Activated naive CD4-positive, alpha-beta T cell treated with anti-CD3 and anti-CD28 coated beads, Interleukin-2, amount 50 U/mL, for 16 hours (primary cell): ENCODE data around the gene SLC9A9.

Experiments
- DNase-seq: peaks from one replicate; pipeline ENCODE4 v3.0.0-alpha.2; 2020

Gene SLC9A9

DNA sequence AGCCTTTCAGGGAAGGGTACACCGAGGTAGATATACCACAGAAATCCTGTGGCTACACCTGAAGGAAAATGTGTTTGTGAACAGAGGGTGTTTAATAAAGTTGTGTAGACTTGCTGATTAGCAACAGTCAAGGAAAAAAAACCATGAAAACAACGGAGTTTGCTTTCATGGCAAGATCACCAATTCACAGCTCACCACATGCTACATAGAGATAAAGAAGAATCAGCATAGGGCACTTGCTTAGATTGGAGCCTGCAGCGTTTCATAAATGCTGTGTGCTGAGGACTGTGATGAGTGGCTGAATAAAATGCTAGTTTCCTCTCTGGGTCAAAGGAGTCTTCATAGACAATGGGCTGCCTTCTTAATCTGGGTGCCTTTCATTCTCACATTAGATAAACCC is 257.6 kb downstream of the SLC9A9 start:
- DNase-seq = no peak

- DNase-seq = no peak
Observed at GRCh38 chr3:143586576-143586975, 261.7 kb downstream of the SLC9A9 start.

DNA sequence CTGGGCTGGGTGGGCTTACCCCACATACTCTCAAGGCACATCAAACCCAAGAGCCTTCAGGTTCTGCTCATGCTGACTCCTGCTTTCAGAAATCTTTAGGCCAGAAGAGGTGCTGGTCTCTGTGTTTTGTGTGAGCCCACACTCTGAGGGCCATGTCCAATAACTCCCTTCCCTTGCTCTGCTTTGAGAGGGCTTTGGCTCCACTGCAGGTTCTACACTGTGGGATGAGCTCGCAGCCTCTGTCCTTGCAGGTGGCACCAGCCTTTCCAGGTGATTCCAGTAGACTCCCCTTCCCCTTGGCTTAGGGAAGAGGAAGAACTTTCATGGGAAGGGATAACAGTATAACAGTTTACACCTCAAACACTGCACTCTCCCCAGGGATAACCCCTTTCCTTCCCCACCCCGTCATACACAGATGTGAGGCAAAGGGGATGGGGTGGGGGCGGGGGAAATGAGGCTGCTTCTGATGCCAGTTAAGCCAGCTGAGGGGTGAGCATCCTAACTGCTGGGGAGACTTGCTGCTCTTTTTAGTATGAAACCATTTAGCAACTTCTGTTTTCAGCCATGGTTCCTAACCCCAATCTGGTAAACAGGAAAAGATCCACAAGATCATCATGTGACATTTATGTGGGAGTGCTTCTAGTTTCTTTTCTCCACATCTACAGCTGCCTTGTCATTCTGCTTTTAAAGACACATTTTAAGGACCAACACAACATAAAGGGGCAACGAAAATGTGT is 262.4 kb downstream of the SLC9A9 start:
- DNase-seq = no peak

DNA sequence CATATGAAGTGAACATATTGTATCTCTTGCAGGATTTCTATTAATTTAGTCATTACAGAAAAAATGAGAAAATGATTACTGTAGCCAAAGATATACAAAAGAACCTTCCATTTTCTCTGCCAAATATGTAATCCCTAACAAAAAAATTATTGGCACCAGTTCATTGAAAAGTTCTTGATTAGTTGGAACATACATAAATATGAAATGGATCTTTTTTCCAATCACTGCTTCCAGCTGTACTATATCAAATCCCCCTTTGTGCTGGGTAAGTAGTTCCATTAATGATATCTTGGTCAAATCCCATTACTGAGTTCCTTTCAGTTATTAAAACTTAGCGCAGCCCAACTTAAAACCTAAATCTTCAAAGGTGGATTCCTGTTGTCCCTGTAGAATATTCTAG is 263.8 kb downstream of the SLC9A9 start:
- no peak for DNase-seq

DNA sequence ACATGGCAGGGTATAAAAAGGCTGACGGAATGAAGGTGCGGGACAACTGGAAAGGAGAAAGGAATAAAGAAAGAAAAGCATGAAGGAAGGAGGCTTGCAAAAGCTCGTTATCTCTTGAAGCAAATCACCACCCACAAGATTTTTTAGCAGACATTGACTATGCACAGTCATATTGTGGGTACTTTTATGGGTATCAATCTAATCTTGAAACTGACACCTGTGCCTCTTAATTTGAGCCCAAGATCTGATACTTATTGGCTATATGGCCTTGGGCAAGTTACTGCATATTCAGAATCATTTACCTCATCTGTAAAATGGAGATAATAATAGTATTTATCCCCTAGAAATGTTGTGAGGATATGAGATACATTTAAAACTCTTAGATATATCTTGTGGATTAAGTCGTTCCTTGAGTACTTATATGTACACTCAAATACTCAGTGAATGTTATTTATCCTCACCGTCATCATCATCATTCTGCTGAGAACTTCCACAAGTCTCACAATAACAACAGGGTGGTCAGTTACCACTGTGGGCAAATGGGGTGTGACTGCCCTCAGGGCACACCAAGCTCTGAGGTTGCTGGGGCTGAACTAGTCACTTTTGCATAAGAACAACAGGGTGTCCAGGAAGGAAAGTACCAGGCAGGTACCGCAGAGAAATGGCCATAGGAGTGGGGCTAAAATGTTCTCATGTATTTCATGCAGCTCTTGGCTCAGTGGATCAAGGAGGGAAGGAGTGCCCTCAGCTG is 266.1 kb downstream of the SLC9A9 start:
- no peak for DNase-seq

DNA sequence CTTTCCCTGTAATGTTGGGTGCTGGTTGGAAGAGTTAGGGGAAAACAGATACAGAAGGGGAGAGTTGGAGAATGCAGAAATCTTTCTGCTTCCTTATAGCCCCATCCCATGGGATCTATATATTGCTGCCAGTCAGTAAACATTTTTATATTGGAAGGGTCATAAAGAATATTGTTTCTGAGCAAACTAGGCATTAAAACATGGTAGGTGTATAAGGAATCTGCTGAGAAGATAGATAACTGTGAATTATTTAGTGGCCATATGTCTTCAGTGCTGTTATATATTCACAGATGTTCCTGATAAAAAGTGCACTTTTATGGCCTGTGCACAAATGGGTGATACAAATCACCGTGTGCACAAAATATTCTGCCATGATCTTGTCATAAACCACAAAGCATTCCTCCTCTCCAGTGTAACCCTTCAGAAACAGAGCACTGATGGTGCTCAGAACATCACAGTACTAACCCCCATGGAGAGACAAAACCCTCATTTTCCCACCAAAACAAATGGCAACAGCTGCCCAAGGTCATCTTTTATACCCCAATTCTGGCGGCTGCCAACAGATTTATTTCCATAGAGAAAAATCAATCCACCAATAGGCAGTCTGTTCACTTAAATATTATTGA is 269.3 kb downstream of the SLC9A9 start:
- no peak for DNase-seq

DNA sequence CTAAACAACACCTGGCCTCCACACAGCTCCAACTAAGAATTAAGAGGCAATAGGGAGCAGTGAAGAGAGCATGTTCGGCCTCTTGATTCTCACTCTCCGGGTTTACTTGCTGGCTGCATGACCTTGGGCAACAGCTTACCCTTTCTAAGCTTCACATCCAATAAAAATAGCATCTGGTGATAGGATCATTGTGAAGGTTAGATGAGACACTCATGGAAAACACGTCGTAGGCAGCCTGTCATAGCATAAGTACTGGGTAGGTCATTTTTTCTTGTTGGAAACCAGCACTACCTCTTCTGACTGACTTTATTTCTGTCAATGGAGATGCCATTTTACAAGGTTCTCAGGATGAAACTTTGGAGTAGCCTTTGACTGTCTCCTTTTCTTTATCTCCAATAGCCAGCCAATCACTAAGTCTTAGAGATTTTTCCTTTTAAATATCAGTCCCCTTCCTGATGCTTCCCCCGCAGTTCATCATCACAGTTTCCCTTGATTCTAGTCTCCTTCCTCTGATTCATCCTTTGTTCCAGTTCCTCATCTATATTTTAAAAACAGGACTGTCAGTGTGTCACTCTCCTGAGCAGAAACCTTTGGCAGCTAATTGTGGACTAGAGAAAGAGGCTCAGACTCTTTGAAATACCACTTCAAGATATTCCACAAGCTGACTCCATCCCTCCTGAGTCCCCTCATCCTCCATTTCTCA is 271.5 kb downstream of the SLC9A9 start:
- no peak for DNase-seq

GRCh38 chr3:143574933-143575332 is 273.3 kb downstream of the SLC9A9 start:
- DNase-seq = no peak

DNA sequence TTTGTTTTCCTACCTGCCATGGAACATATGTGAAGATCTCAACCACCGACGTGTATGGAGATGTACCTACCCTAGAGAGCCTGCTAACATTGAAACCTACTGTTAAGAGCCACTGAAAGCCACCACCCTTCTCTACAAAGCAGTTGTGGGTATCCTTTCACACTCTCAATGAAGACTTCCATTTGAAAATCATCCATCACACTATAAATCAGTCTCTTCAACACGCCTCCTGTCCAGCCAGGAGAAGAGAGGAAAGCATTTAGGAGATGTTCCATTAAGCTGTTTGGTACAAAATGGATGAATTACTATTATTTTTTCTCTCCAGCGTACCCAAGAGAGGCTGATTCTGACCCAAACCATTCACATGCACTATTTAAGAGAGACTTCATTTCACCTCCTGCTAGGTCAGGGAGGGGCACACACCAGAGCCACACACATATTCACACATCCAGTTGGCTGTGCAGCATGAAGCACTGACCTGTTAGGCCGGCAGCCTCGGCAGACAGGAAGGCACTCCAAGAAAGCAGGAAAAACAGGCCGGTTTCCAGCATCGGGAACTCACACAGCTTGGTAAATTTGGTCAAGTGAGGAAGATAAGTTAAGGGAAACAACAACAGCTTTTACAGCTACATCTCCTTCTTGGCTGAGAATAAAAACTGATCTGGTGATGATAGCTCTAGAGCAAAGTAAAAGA is 274.5 kb downstream of the SLC9A9 start:
- no peak for DNase-seq

DNA sequence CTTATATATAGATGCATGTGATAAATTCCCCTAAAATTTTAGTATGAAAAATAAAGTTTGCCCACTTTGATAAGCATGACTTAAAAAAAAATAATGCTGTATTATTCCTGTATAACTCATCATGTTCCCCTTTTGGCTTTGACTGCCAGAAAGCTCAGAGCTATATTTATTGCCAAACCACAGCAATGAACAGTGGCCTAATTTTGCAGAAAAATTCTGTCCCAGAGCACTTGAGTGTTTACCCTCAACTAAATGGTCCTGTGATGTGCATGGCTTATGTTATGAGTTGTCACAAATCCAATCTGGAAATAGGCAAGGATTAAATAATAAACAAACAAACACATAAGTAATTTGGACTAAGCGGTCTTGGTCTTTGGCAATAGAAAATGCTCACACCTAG is 276.7 kb downstream of the SLC9A9 start:
- no peak for DNase-seq

GRCh38 chr3:143567823-143568222 is 280.4 kb downstream of the SLC9A9 start:
- DNase-seq = no peak

DNA sequence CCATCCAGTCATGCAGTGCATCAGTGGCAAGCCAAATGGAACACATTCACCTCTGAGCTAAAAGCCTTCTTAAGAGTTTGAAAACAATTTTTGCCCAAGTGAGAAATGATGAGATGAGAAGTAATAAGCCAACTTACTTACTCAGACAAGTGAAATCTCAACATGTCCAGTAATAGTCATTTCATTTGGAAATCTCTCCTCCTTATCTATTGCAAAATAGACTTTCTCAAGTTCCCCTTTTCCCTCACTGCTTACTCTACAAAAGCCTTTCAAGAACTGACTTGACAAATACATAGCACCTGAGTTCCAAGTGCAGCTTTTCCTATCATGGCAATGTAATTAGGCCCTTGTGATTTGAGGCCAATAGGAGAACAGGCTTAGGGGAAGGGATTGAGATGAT is 282.3 kb downstream of the SLC9A9 start:
- no peak for DNase-seq

DNA sequence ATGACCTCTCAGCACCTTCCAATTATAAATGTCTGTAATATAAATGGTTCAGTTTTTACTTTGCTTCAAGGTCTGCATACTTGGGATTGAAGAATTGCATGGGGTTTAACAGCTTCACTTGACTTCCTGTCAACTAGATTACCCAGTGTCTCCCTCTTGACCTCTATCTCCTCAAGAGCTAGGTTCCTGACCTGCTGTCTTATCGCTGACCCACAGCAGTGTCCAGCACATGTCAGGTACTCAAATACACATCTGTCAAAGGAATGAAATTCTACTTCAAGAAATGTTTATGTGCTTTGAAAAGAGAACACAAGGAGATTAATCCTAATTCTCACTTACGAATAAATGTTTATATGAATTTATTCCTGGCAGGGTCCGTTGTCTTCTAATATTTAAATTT is 284.5 kb downstream of the SLC9A9 start:
- no peak for DNase-seq

DNA sequence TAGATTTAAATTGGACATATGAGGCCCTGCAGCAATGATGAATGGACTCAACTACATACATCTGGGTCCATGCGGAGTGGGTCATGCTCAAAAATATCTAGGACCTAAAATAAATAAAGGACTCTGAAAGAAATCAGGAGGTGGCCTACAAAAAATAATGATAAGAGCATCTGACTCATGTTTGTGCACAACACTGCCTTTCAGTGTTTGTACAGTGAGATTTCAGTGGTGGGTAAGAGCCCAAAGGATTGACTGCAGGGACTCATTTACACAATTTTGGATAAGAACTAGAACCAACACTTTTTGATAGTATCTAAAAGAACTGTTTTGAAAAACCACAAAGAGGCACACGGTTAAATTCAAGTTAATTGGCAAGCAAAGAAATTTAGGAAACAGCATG is 285.5 kb downstream of the SLC9A9 start:
- no peak for DNase-seq

- DNase-seq = no peak
Observed at GRCh38 chr3:143559296-143559695, 289.0 kb downstream of the SLC9A9 start.

- DNase-seq = no peak
Observed at GRCh38 chr3:143552851-143553250, 295.4 kb downstream of the SLC9A9 start.

- DNase-seq = no peak
Observed at GRCh38 chr3:143551761-143552160, 296.5 kb downstream of the SLC9A9 start.

DNA sequence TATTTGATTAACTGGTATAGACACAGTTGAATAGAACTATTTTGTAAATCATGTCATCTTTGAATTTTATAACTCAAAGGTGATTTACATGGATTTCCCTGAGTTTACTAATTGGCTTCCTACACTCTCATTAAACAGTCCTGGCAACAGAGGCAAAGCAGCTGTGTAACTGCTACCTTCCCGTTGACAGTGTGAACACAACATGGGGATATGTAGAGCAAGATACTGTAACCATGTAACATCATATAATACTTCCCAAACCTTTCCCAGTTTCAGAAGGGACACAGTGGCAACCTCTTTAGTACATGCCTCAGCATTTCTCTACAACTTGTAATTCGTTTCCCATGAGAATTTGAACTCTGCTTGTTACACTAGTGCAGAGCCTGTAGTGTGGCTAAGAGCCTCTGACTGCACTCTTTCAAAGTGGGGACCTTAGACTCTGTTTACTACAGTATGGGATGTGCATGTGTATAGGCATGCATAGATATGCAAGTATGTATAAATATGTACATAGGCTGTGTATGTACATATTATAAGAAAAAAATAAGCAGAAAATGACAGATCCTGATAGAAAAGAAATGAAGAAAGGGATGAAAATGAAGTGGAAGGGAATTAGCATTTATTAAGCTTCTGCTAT is 299.3 kb downstream of the SLC9A9 start:
- DNase-seq = no peak

- DNase-seq = no peak
Observed at GRCh38 chr3:143548393-143548792, 299.9 kb downstream of the SLC9A9 start.

DNA sequence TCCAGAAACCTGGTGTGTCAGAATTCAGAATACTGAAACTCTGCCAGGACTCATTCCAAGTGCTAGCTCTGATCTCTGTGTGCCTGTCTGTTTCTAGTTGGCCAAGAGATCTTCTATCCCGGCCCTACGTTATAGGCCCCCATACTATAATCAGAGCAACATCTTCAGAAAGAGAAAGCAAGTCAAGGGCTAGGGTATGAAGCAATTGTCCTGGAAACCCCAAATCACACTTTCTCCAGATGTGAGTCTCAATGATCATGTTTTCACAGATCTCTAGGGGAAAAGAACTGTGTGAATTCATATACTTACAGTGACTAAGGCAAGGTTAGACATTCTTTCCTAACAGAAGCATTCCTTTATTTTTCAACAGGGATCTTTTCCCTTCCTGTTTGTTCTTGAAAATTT is 309.7 kb downstream of the SLC9A9 start:
- no peak for DNase-seq

DNA sequence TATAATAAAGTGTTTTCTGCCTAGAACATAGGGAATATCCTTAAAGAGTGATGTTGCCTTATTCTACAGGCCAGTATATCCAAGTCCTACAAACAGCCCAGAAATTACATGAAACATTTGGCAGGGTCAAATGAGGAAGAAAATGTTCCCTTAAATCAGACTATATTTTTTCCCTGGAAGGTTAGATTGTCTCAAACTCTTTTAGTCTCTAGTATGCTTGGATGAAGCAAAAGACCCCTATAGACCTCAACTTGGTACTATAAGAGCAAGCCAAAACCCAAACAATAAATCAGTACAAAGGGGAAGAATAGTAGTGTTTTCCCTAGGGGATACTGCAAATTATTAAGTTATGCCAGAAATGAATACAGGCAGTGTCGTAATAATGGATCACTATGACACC is 310.2 kb downstream of the SLC9A9 start:
- DNase-seq = no peak

- DNase-seq = no peak
Observed at GRCh38 chr3:143536817-143537535, 311.3 kb downstream of the SLC9A9 start.
